HG02943 (cell line): ENCODE data around the gene OR6C6.
"Not testable (repeated sequence)": the region's sequence is repeated elsewhere in the genome, so short reads cannot be mapped to it uniquely, and the experiment has no call there.

ENCODE experiments used
- ATAC-seq: cut with Tn5 transposase; IDR thresholded peaks from one replicate; pipeline ENCODE4 v1.9.1; 2021; ENCODE audit warnings: mild to moderate bottlenecking, low read depth, moderate library complexity; ENCODE audit not compliant: unreplicated experiment

The OR6C6 gene

DNA sequence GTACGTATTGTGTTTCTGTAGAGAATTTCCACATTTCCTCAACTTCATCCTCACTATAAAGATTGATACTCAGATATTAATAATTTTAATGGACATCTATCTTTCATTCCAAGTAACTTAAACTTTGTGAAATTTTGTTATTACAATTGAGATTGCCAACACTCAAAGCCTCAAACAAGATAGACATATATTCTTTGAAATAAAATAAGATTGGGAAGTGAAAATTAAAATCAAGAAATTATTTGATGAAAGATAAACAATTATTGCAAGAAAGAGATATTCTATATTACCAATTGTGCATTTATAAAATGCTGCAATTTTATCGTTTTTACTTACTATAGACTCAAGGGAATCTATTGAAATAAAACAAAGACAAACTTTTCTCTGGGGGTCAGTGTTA is at the start of gene OR6C6:
TSS of gene OR6C6 (minus strand) at position 101 of the 400 bp plus-strand sequence. CDS start 1,337 bp downstream, outside the sequence.
- no peak for ATAC-seq

DNA sequence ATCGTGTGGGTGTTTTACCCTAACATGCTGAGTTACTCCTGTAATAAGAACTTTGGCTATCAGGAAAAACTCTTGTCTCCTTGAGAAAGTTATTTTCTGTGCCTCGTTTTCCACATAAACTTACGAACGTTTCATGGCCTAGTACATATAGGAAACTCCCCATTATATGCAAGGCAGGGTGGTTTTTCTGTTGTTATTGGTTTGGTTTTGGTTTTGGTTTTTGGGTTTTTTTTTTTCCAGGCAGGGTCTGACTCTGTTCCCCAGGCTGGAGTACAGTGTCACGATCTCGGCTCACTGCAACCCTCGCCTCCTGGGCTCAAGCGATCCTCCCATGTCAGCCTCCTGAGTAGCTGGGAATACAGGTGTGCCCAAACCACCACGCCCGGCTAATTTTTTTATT is 39.6 kb upstream of the OR6C6 start:
- no peak for ATAC-seq

DNA sequence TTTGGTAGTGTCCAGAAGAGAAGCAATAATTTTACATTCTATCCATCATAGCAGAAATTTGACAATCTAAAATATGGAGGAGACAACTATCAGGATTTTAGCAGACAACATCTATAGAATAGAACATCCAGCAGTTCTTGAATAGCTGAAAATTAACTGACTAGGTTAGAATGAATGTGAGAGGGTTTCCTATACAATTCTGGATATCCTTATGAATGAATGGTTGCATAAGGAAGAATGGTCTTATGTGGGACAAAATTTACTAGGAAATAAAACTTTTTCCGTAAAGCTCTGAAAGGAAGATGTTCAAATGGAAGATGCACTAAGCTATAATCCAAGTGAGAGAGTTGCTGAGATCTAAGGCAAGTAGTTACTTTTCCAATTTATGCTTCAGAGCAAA is 34.1 kb upstream of the OR6C6 start, which contains the start of gene OR6C3:
TSS of gene OR6C3 (plus strand) at position 301 of the 400 bp plus-strand sequence. CDS start 955 bp downstream, outside the sequence.
- ATAC-seq = no peak

DNA sequence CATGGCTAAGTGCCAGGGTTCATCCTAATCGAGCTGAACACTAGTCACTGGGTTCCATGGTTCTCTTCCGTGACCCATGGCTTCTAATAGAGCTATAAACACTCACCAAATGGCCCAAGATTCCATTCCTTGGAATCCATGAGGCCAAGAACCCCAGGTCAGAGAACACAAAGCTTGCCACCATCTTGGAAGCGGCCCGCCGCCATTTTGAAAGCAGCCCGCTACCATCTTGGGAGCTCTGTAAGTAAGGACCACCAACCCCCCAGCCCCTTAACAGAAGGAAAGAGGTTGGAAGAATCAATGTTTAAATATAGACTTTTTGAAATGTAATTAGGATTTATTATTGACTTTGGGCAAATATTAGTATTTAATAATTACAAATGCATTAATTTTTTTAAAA is 29.4 kb upstream of the OR6C6 start:
- not testable (repeated sequence) for ATAC-seq

DNA sequence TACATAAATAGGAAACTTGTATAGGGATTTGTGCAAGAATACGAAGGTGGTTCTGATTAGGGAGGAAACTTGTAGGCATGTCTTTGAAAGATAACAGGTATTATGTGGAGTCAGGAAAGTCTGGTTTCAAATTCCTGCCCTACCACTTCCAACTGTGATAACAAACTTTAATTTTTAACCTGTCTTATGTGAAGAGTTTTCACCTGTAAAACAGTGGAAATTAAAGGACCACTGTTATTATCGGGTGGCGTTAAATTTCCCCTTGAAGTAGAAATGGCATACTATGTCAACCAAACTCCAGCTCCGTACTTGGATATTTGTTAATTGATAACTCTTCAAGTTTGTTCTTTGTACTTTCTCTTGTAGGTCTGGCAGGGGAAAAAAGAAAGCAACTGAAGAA is 23.8 kb upstream of the OR6C6 start:
- no peak for ATAC-seq

DNA sequence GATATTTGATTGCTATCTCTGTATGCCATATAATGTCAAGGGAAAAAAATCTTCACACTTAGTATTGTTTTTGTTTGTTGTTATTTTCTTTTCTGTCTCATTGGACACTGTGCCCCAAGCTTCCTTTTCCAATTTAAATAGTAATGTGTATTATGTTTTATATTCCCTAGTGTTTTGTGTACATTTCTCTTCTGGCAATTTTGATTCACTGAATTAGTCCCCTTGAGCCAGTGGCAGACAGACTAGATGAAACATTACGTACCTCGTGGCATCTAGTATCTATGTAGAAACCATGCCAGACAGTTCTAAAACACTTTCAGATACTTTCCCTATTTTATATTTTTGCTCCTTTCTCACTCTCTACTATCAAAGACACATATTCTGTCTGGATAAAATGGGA is 17.7 kb upstream of the OR6C6 start, which contains the start of gene OR6C1:
TSS of gene OR6C1 (plus strand) at position 301 of the 400 bp plus-strand sequence. CDS start 6,257 bp downstream, outside the sequence.
- ATAC-seq = no peak

DNA sequence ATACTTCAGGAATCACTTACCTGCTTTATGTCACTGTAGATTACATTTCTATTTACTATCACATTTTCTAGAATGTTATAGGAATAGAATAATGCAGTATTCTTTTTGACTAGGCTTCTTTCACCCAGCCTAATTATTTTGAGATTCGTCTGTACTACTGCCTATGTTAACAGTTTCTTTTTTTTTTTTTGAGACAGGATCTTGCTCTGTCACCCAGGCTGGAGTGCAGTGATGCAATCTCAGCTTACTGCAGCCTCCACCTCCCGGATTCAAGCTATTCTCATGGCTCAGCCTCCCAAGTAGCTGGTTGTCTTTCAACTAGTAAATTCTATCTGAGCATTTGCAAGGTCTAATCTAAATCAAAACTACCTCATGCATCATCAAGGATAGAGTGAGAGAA is 6.4 kb downstream of the OR6C6 start:
- no peak for ATAC-seq

DNA sequence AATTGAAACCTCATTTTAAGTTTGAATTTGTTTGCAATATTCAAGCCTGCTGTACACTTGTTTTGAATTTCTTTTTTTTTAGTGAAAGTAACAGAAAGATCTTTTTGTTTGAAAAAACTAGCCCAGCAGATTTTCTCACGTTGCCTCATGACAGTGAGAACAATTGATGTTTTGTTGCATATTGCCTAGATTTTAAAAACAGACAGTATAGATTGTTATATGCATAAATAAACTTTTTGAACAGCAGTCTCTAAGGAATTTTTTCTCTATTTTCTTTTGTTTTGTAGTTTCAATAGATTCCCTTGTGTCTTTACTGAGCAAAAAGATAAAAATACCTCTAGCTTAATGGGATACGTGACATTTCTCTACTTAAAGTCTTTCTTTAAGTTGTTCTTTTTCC is 15.4 kb downstream of the OR6C6 start:
- ATAC-seq = no peak

DNA sequence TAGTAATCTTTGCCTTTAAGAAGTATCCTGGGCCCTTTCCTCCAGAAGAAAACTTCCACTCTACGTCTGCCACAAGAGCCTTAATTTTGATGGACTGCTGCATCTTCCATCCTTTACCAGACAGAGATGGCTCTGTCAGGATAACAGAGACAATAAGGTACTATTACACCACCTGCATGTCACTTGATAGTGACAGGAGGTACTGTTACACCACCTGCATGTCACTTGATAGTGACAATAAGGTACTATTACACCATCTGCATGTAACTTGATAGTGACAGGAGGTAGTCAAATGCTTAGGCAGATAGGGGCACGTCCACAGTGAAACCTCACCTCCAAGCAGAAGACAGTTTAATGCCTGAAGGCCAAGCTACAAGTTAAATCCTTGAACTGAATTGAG is 38.1 kb downstream of the OR6C6 start:
- ATAC-seq = no peak

DNA sequence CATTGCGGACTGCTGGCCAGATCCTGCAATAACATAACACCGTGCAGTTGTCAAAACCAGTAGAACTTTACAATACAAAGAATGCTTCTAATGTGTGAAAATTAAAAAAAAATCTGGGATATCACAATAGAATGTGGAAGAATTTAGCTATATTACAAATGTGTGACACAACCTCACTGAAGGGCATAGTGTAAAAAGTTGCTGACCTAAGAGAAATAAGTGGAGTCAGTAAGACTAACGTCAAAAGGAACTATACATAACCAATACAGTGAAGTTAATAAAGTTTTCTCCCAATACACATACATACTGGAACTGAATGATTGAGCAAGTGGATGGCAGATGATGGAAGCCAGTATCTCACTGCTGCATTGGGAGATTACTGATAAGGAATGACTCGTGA is 39.5 kb downstream of the OR6C6 start:
- ATAC-seq = no peak

DNA sequence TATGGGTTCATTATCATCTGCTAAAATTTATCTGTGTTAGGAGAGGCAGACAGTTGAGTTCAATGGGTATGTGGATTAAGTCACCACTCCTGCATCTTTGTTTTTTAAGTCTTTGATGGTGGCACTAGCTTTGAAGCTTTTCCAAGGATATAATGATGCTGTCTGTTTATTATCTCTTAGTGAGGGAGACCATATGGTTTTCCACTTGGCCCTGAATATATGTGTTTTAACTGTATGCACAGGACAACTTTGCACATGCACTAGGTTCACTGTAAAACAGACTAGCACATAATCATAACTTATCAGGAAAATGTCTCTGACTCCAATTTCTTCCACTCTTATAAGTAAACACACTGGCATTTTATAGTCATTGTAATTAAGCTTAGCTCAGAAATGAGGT is 43.1 kb downstream of the OR6C6 start:
- no peak for ATAC-seq

DNA sequence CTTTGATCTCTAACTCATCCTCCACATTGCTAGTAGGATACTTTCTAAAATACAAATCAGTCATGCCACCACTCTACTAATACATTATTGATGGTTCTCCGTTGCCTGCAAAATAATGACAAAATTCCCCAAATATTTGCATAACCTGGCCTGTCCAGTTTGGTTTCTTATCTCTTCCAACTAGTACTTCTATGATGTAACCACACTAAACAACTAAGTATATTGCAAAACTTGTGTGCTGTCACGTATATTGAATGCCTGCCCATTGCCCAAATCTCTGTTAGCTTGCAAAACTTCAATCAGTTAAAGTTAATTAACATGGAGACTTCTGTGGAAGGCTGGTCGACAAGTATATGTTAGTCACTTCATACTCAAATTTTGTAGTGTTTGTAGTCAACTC is 45.4 kb downstream of the OR6C6 start:
- no peak for ATAC-seq

DNA sequence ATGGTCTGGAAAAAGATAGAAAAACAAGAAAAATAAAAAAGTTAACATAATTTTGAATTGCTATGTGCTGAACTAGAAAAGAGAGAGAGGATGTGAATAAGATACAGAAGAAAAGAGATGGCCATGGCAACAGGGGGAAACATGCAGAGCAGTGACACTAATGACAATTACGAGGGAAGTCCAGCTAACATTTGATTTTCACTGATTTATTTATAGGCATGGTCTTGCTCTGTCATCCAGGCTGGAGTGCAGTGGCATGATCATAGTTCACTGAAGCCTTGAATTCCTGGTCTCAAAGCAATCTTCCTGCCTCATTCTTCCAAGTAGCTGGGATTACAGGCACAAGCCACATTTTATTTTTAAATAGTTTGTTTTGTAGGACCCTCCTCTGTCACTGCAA is 50.2 kb downstream of the OR6C6 start:
- ATAC-seq = no peak

DNA sequence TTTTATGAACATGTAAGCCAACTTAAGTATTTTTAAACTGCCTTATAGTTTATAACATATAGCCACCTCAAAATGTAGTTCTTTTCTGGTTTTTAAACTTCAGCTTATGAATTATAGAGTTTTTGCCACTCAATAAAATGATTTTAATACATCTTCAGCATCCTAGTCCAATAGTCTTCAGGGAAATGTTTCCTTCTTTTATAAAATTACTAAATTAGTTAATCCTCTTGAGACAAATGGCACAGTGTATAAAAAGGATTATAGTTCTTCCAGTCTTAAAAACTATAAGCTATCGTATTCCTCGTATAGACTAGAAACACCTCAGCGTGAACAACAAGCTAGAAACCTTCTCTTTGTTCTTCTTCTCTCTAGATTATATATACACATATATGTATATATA is 52.1 kb downstream of the OR6C6 start, which contains the start of gene OR6C74:
TSS of gene OR6C74 (plus strand) at position 301 of the 400 bp plus-strand sequence. CDS start 2,679 bp downstream, outside the sequence.
- no peak for ATAC-seq
